Fibroblast of skin of right quadriceps (primary cell): ENCODE measurements around the gene TRPM1.
"Not testable (repeated sequence)": the region's sequence is repeated elsewhere in the genome, so short reads cannot be mapped to it uniquely, and the experiment has no call there.

Source experiments
- DNase-seq: peaks from one replicate; pipeline ENCODE4 v3.0.0-alpha.2; 2013

TRPM1 gene

GRCh38 chr15:31116423-31117030 lies 15.0 kb upstream of the TRPM1 start:
- no peak for DNase-seq

DNA sequence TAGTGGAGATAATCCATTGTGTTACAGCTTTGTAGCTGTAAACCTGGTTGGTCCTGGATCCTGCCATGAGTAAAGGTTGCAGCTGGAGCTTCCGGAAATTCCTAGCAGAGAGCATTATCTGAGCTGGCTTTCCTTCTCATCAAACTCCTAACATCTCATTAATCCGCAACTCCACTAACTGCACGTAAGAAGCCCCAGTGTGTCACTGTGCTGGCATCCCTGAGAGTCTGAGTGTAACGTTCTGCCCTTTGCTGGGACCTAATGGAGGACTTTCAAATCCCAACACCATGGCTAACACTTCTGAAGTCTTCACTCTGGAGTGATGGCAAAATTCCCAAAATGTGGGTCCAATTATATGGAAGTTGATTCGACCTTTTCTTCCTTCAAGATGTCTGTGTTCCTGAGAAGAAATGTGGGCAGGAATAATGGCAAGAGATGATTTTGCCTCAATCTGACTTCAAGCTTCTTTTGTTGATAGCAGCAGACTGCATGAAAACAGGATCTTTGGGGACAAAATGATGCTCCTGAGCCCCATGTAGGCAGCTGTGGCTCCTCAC lies 9.6 kb upstream of the TRPM1 start:
- peak; percentile 27 for DNase-seq

DNA sequence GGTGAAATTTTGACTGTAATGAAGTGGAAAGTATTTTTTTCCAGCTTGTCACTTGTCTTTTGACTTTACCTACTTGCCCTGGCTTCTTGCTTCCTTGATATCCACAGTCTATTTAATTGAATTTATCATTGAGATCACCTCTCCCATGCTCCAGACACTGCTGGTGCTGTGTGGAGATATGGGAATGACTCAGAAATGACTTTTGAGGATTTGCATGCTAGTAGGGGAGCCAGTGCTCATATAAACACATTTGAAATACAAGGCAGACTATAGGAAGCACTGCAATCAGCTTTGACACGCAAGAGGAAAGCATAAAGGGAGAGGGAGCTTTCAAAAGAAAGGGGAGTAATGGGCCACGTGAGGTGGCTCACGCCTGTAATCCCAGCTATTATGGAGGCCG lies 7.3 kb upstream of the TRPM1 start:
- no peak for DNase-seq

DNA sequence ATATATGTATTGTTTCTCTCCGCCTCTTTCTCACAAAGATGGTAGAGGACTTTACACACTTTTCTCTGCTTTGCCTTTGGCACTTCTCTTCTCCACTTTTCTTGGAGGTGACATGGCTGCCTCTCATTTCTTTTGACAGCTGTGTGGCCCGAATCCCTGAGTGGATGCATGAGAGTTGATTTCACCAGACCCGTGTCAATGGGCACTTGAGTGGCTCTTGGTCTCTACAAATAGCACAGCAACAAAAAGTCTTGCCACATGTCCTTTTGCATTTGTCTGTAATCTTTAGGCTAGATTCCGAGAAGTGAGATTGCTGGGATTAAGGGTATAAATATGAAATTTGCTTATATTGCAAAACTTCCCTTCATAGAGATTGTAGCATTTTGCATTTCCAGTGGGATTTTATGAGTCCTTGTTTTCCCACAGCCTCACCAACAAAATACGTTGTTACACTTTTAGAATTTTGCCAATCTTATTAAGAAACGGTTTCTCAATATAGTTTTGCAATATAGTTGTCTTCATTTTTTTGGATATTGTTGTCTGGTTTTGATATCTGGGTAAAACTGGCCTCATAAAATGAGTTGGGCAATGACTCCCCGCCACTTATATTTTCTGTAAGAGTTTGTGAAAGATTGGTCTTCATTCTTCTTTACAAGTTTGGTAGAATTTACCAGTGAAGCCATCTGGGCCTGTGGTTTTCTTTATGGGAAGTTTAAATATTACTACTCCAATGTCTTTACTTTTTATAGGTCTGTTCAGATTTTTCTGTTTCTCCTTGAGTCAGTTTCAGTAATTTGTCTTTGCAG lies 5.2 kb upstream of the TRPM1 start:
- DNase-seq = no peak

- no peak for DNase-seq
Measured at GRCh38 chr15:31104003-31104402, 2.5 kb upstream of the TRPM1 start.

- no peak for DNase-seq
Measured at GRCh38 chr15:31102374-31103342, 1.1 kb upstream of the TRPM1 start.

- DNase-seq = no peak
Measured at GRCh38 chr15:31102039-31102321, 455 bp upstream of the TRPM1 start.

- DNase-seq = no peak
Measured at GRCh38 chr15:31100738-31101137, 787 bp downstream of the TRPM1 start.

- peak; percentile 29 for DNase-seq
Measured at GRCh38 chr15:31098953-31099740, 2.4 kb downstream of the TRPM1 start.

GRCh38 chr15:31098491-31098917 lies 3.0 kb downstream of the TRPM1 start:
- DNase-seq = no peak

- DNase-seq = no peak
Measured at GRCh38 chr15:31096563-31096962, 5.0 kb downstream of the TRPM1 start.

DNA sequence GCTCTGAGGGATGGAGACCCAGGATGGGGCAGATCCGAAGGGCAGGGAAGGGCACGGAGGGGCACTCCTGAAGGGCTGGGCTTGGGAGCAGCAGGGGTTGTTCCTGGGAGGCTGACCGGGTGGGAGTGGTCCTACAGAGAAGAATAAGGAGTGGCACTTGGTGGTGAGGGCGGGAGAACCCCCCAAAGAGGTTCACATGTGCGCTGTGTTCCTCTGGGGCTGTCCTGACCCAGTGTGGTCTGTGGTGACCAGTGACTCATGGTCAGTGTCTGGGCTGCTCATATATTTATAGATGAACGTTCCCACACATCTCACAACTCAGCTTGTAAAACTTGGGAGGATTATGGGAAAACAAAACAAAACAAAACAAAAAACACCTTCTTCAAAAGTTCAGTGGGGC lies 10.0 kb downstream of the TRPM1 start:
- DNase-seq = no peak

GRCh38 chr15:31090766-31091165 lies 10.8 kb downstream of the TRPM1 start:
- no peak for DNase-seq

DNA sequence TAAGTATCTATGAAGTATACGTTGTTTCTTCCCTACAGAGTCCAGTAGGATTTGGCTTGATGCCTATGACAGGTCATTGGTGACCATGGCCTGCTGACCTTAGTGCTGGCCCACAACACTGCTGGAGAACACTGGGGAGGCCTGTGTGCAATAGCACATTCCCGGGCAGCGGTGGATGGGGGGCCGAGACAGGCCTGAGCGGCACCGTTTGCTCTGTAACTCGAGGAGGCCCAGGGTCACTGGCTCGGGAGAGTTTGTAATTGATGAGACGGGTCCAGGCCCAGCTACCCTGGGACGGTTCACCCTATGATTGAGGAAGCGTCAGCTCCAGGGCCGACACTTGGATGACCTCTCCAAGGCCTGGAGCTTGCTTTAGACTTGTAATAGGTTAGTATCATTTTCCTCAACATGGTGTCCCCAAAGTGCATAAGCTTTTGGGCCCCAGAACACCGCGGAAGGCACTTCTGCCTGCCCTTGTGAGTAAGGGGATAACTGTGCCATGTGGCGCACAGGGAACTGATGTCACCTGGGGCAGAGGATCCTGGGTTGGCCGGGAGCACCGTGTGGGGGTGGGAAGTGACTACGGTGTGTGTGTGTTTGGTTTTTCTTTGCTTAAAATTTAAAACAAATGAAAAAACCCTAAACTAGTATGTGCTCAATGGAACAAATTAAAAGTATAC lies 12.0 kb downstream of the TRPM1 start:
- DNase-seq = no peak

- no peak for DNase-seq
Measured at GRCh38 chr15:31088672-31089367, 12.7 kb downstream of the TRPM1 start.

DNA sequence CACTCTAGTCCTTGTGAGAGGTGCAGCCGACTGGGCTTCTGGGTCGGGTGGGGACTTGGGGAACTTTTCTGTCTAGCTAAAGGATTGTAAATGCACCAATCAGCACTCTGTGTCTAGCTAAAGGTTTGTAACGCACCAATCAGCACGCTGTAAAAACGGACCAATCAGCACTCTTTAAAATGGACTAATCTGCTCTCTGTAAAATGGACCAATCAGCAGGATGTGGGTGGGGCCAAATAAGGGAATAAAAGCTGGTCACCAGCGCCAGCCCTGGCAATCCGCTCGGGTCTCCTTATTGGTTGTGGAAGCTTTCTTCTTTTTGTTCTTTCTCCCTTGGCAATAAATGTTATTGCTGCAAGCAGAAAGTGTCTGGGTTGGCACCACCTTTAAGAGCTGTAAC lies 13.5 kb downstream of the TRPM1 start:
- DNase-seq = not testable (repeated sequence)

DNA sequence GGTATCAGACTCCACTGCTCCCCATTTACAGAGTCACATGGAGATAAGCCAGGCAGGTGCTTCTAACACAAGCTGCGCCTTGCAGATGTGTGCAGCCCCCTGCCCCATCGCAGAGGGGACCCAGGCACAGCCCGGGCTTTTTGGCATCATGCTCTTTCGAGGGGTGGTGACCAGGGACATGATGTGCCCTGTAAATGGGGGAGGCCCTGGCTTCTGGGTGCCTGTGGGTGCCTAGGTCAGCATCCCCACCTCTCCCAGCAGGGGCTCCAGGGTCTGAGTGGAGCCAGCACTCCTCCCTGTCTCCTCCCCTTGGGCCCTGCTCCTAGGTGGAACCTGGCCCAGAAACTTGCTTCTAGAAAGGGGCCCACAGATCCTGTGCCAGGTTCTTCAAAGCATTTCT lies 15.2 kb downstream of the TRPM1 start:
- DNase-seq = no peak

DNA sequence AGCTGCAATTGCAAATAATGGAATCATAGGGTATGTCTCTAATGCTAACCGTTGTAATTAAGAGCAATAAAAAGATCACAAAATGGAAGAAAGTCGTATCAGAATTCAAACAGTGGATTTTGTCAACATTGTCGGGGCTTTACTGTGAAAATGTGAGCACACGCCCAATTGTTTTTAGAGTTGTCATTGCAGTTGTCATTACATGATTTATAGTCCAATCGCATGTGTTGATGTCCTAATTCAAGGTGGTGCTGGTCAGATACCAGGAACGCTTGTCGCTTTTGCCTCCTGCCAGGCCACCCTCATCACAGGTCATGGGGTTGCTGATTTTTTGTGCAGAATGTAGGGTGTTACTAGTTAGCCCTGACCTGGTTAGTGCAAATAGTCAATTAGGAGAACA lies 16.2 kb downstream of the TRPM1 start:
- no peak for DNase-seq

GRCh38 chr15:31084176-31084575 lies 17.3 kb downstream of the TRPM1 start:
- no peak for DNase-seq

DNA sequence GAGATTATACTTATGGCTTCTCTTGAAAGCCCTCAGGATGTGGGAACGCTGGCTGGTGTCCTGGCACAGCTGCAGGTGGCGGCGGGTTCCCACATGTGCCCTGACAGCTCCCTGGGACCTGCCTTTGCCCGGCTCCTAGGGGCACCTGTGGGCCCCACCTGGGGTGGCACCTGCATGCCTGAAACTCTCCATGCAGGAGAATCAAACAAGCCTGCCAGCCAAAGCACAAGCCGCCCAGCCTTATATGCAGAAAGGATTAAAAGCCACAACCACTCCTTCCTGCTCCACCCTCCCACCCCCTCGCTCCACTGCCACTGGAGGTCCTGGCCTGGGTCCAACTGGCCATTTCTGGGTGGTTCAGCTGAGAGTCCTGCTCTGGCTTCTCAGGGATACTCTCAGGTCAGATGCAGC lies 18.1 kb downstream of the TRPM1 start:
- DNase-seq = no peak

GRCh38 chr15:31082771-31083369 lies 18.7 kb downstream of the TRPM1 start:
- no peak for DNase-seq
